ENCODE data around the gene ALG3. TPM values are rescaled to one million over a fixed set of nuclear protein-coding genes. Genes with fewer than 3 reads are reported as not detected.

ALG3 gene
- total RNA-seq, 2 donors from 2014 or later: 17.6 to 24.1 TPM

DNA sequence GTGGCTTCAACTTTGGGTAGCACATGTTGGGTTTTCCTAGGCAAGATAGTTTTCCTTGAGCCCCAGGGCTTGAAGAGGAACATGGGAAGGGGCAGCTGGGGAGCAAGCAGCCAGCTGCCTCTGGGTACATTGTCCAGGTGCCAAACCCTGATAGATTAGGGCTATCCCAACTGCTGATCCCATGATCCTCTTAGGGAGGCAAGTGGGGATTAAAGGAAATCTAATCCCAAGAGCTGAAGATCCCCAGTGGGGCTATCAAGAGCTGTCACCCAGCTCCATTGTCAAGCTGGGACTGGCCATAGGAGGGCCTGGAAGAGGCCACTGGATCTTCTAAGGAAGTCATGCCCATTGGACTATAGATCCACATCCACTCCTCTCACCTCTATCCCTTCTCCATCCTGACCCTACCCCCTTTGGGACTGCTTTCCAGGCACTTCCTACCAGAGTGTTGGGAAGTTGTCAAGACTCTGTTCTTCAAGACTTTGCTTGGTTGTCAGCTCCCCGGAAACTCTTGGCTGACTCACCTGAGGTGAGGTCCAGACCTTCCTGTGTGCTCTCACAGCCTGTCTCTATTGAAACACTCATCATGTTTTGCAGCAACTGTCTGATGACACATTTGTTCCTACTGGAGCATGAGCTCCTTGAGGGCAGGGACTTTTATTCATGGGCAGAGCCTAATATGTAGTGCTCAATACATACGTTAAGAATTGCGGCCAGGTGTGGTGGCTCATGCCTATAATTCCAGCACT, 6.7 kb upstream of the ALG3 start:
- H3K36me3 Mint-ChIP-seq (ENCODE audit: low read depth): peaks cover 2% of the 10 kb centered on the region
- peaks cover 9% of the 10 kb centered on the region for H3K4me1 Mint-ChIP-seq
- no peak for DNase-seq
- no peak for ATAC-seq
- H3K9me3 ChIP-seq (ENCODE audit: control insufficient read depth, low read length, poor library complexity, severe bottlenecking): no peaks in the 10 kb centered on the region
- no peak overlapping the region for H3K4me3 Mint-ChIP-seq
- no peak overlapping the region for H3K27ac Mint-ChIP-seq
- no peaks in the 10 kb centered on the region for H3K27me3 Mint-ChIP-seq

DNA sequence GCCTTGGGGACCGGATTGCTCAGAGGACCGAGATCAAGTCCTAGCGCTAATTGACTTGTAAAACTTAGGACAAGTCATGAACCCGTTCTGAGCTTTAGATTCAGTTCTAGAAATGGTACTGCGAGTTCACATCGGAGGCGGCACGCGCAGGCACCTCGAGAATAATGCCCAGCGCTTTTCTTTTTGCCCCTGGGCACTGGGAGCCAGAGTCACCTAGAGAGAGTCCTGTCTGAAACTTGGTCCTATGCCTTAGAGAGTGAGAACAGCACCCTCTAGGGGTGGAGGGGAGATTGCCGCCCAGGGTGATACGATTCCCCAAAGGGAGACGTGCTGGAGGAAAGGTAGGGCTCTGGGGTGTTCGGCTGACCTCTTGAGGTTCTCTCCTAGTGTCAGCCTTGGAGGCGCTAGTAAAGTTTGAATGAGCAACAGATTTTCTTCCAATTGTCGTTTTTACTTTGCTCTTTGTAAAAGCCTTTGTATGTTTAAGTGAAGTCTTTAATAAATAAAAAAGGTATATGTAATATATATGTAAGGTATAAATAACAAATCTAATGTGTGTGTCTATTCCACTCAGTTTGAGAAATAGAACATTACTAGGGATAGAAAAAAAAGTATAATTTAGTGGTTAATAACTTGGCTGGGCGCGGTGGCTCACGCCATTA, 1.5 kb upstream of the ALG3 start:
- ATAC-seq: peak; percentile 68
- H3K27me3 Mint-ChIP-seq: no peaks in the 10 kb centered on the region
- H3K4me1 Mint-ChIP-seq: peaks cover 19% of the 10 kb centered on the region
- peak; percentile 64 to 87 (median 76) for DNase-seq
- H3K9me3 ChIP-seq (ENCODE audit: control insufficient read depth, low read length, poor library complexity, severe bottlenecking): no peaks in the 10 kb centered on the region
- H3K27ac Mint-ChIP-seq: peak overlapping the region; percentile 99
- H3K4me3 Mint-ChIP-seq: peak overlapping the region; percentile 98
- H3K36me3 Mint-ChIP-seq (ENCODE audit: low read depth): peaks cover 4% of the 10 kb centered on the region

GRCh38 chr3:184249412-184250166, 827 bp upstream of the ALG3 start, which contains the start of gene EEF1AKMT4:
Gene EEF1AKMT4 (plus strand): TSS chr3:184249672. CDS start chr3:184249695, 23 bp downstream.
- Mint-ChIP-seq H3K4me3 (peak within 1 kb of the TSS; percentile 98), H3K4me1 (peaks cover 24% of the 10 kb centered on the region), H3K27me3 (no peaks in the 10 kb centered on the region), H3K36me3 (ENCODE audit: low read depth) (peaks cover 10% of the 10 kb centered on the region), H3K27ac (peak within 1 kb of the TSS; percentile 99)
- ATAC-seq (peak; percentile 89), DNase-seq (peak; percentile 92 to 96 (median 92))
- H3K9me3 ChIP-seq (ENCODE audit: control insufficient read depth, low read length, poor library complexity, severe bottlenecking): no peaks in the 10 kb centered on the region

GRCh38 chr3:184242297-184242685, 6.5 kb downstream of the ALG3 start:
- ATAC-seq (no peak), DNase-seq (no peak)
- Mint-ChIP-seq H3K4me1 (peaks cover 14% of the 10 kb centered on the region), H3K36me3 (ENCODE audit: low read depth) (peaks cover 12% of the 10 kb centered on the region), H3K27me3 (no peaks in the 10 kb centered on the region), H3K27ac (no peak overlapping the region), H3K4me3 (no peak overlapping the region)
- H3K9me3 ChIP-seq (ENCODE audit: control insufficient read depth, low read length, poor library complexity, severe bottlenecking): no peaks in the 10 kb centered on the region

GRCh38 chr3:184241447-184242296, 7.1 kb downstream of the ALG3 start:
- Mint-ChIP-seq H3K27ac (no peak overlapping the region), H3K4me1 (peaks cover 14% of the 10 kb centered on the region), H3K36me3 (ENCODE audit: low read depth) (peaks cover 12% of the 10 kb centered on the region), H3K27me3 (no peaks in the 10 kb centered on the region), H3K4me3 (no peak overlapping the region)
- no peaks in the 10 kb centered on the region for H3K9me3 ChIP-seq (ENCODE audit: control insufficient read depth, low read length, poor library complexity, severe bottlenecking)
- ATAC-seq (peak; percentile 39), DNase-seq (no peak)

DNA sequence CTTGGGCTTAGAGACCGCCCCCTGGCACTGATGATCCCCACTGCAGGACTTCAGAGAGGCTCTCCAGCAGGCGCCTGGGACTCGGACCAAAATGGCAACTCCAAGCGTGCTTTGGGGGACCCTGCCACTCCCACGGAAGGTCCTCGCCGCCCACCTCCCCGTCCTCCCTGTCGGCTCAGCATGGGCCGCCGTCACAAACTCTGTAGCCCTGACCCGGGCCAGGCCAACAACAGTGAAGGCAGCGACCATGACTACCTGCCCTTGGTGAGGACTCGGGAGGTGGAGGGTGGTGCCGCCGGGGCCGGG, 7.7 kb downstream of the ALG3 start:
- Mint-ChIP-seq H3K36me3 (ENCODE audit: low read depth) (peaks cover 11% of the 10 kb centered on the region), H3K4me3 (no peak overlapping the region), H3K27ac (no peak overlapping the region), H3K4me1 (peaks cover 12% of the 10 kb centered on the region), H3K27me3 (no peaks in the 10 kb centered on the region)
- ATAC-seq (no peak), DNase-seq (no peak)
- no peaks in the 10 kb centered on the region for H3K9me3 ChIP-seq (ENCODE audit: control insufficient read depth, low read length, poor library complexity, severe bottlenecking)

GRCh38 chr3:184240384-184241140, 8.2 kb downstream of the ALG3 start:
- DNase-seq (no peak), ATAC-seq (no peak)
- peaks cover 7% of the 10 kb centered on the region for H3K4me1 Mint-ChIP-seq
- H3K27me3 Mint-ChIP-seq: peaks cover 1% of the 10 kb centered on the region
- no peak overlapping the region for H3K27ac Mint-ChIP-seq
- no peak overlapping the region for H3K4me3 Mint-ChIP-seq
- peaks cover 8% of the 10 kb centered on the region for H3K36me3 Mint-ChIP-seq (ENCODE audit: low read depth)
- no peaks in the 10 kb centered on the region for H3K9me3 ChIP-seq (ENCODE audit: control insufficient read depth, low read length, poor library complexity, severe bottlenecking)

- DNase-seq (no peak), ATAC-seq (no peak)
- H3K36me3 Mint-ChIP-seq (ENCODE audit: low read depth): peaks cover 2% of the 10 kb centered on the region
- peaks cover 3% of the 10 kb centered on the region for H3K4me1 Mint-ChIP-seq
- H3K27me3 Mint-ChIP-seq: peaks cover 4% of the 10 kb centered on the region
- H3K27ac Mint-ChIP-seq: no peak overlapping the region
- no peaks in the 10 kb centered on the region for H3K9me3 ChIP-seq (ENCODE audit: control insufficient read depth, low read length, poor library complexity, severe bottlenecking)
- H3K4me3 Mint-ChIP-seq: no peak overlapping the region
Measured at GRCh38 chr3:184239708-184240107, 9.1 kb downstream of the ALG3 start.

DNA sequence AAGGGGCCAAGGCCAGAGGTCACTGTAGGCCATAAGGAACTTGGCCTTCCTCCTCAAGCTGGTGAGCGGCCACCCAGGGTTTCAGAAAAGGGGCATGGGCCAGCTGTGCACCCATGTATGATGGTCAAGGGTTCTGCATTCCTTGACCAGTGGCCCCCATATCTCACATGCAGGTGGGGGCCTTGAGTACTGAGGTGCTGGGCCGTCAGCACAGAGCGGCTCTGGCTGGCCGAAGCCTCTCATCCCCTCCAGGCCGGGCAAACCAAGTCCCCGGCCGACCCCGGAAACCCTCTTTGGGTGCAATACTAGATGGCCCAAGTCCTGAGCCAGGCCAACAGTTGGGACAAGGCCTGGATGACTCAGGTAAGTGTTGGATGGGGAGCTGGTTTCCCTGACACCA, 9.5 kb downstream of the ALG3 start:
- no peak overlapping the region for H3K4me3 Mint-ChIP-seq
- no peaks in the 10 kb centered on the region for H3K9me3 ChIP-seq (ENCODE audit: control insufficient read depth, low read length, poor library complexity, severe bottlenecking)
- H3K36me3 Mint-ChIP-seq (ENCODE audit: low read depth): peaks cover 2% of the 10 kb centered on the region
- DNase-seq (no peak), ATAC-seq (no peak)
- peaks cover 4% of the 10 kb centered on the region for H3K27me3 Mint-ChIP-seq
- H3K4me1 Mint-ChIP-seq: peaks cover 2% of the 10 kb centered on the region
- H3K27ac Mint-ChIP-seq: no peak overlapping the region

- no peak overlapping the region for H3K27ac Mint-ChIP-seq
- H3K9me3 ChIP-seq (ENCODE audit: control insufficient read depth, low read length, poor library complexity, severe bottlenecking): no peaks in the 10 kb centered on the region
- peaks cover 2% of the 10 kb centered on the region for H3K36me3 Mint-ChIP-seq (ENCODE audit: low read depth)
- DNase-seq (no peak), ATAC-seq (no peak)
- H3K4me3 Mint-ChIP-seq: no peak overlapping the region
- peaks cover 4% of the 10 kb centered on the region for H3K27me3 Mint-ChIP-seq
- H3K4me1 Mint-ChIP-seq: peaks cover 2% of the 10 kb centered on the region
Measured at GRCh38 chr3:184238246-184238818, 10.4 kb downstream of the ALG3 start.

- no peak overlapping the region for H3K4me3 Mint-ChIP-seq
- no peak overlapping the region for H3K27ac Mint-ChIP-seq
- ATAC-seq (no peak), DNase-seq (no peak)
- peaks cover 2% of the 10 kb centered on the region for H3K4me1 Mint-ChIP-seq
- H3K27me3 Mint-ChIP-seq: peaks cover 5% of the 10 kb centered on the region
- peaks cover under 1% of the 10 kb centered on the region for H3K36me3 Mint-ChIP-seq (ENCODE audit: low read depth)
- H3K9me3 ChIP-seq (ENCODE audit: control insufficient read depth, low read length, poor library complexity, severe bottlenecking): no peaks in the 10 kb centered on the region
Measured at GRCh38 chr3:184237807-184238206, 11.0 kb downstream of the ALG3 start.

- no peaks in the 10 kb centered on the region for H3K9me3 ChIP-seq (ENCODE audit: control insufficient read depth, low read length, poor library complexity, severe bottlenecking)
- H3K27me3 Mint-ChIP-seq: peaks cover 11% of the 10 kb centered on the region
- H3K4me1 Mint-ChIP-seq: peaks cover 2% of the 10 kb centered on the region
- DNase-seq: no peak
- ATAC-seq: no peak
- H3K4me3 Mint-ChIP-seq: no peak overlapping the region
- H3K27ac Mint-ChIP-seq: no peak overlapping the region
- H3K36me3 Mint-ChIP-seq (ENCODE audit: low read depth): peaks cover under 1% of the 10 kb centered on the region
Measured at GRCh38 chr3:184237211-184237610, 11.6 kb downstream of the ALG3 start.

Data from T-helper 17 cell (primary cell).